Erythroblast (primary cell): ENCODE data around the gene CARD18.

ENCODE experiments used
- GATA1 ChIP-seq: IDR thresholded peaks from 2 replicates; pipeline ENCODE4 v1.6.1; 2011; ENCODE audit warnings: low read depth, mild to moderate bottlenecking, control low read depth, low read length, moderate library complexity
- POLR2A ChIP-seq: IDR thresholded peaks from 2 replicates; pipeline ENCODE4 v1.6.1; 2011; ENCODE audit warnings: mild to moderate bottlenecking, low read length

DNA sequence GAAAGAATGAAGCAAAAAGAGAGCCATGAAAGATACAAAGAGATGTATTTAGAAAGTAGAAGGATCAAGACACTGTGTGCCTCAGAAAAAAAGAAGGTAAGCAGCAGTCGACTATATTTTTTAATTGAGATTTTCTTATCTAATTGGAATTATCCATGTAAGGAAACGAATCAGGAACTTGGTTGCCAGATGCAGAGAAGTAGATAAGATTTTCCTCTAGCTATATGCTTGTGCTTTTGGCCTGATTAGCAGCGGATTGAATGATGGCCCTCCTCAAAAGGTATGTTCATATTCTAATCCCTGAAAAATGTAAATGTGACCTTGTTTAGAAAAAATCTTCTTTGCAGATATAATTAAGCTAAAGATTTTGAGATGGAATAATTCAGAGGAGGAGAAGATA, 43.9 kb upstream of the CARD18 start:
- TF ChIP-seq POLR2A = no peak
- no peak for TF ChIP-seq GATA1
